AG09309 (cell line): ENCODE results near the gene TNNI3K.
A peak's percentile ranks its signal among the peaks of the same experiment; 100 is the strongest.

Experiments
- DNase-seq: peaks from one replicate; pipeline ENCODE4 v3.0.0-alpha.2; 2010; ENCODE audit warnings: low read depth
- H3K4me3 ChIP-seq: 2 replicates; pipeline ENCODE4 v1.5.1; 2011; ENCODE audit warnings: mild to moderate bottlenecking, low read depth, low read length, moderate library complexity; ENCODE audit not compliant: control insufficient read depth
- CTCF ChIP-seq: IDR thresholded peaks from 2 replicates; pipeline ENCODE4 v1.5.1; 2011; ENCODE audit warnings: mild to moderate bottlenecking, low read depth, low read length, inconsistent platforms; ENCODE audit not compliant: insufficient read depth, control insufficient read depth; ENCODE audit errors: missing control alignments

TNNI3K gene

GRCh38 chr1:74235153-74235552, at the start of gene TNNI3K:
Gene TNNI3K (plus strand): TSS chr1:74235387. CDS start chr1:74235452, 65 bp downstream.
- no peak for DNase-seq
- no peak within 1 kb of the TSS for H3K4me3 ChIP-seq
- no peak for TF ChIP-seq CTCF

- no peak for TF ChIP-seq CTCF
- H3K4me3 ChIP-seq: no peak overlapping the region
- DNase-seq: peak; percentile 8
Measured at GRCh38 chr1:74193908-74194307, 41.3 kb upstream of the TNNI3K start.

GRCh38 chr1:74195339-74195738, 39.8 kb upstream of the TNNI3K start:
- no peak for DNase-seq
- no peak overlapping the region for H3K4me3 ChIP-seq
- TF ChIP-seq CTCF: no peak

GRCh38 chr1:74197255-74197654, 37.9 kb upstream of the TNNI3K start:
- TF ChIP-seq CTCF: no peak
- H3K4me3 ChIP-seq: peak overlapping the region; percentile 74
- no peak for DNase-seq

- peak; percentile 72 for DNase-seq
- peak within 1 kb of the TSS; percentile 74 for H3K4me3 ChIP-seq
- TF ChIP-seq CTCF: no peak
Measured at GRCh38 chr1:74197657-74198552, 37.3 kb upstream of the TNNI3K start, which contains the start of the genes FPGT and LRRIQ3. Gene FPGT (plus strand): TSS chr1:74198242. CDS start chr1:74198279, 37 bp downstream. Gene LRRIQ3 (minus strand): TSS chr1:74198176. CDS start chr1:74183684, 14,492 bp downstream.

GRCh38 chr1:74199504-74199903, 35.7 kb upstream of the TNNI3K start:
- DNase-seq: no peak
- TF ChIP-seq CTCF: no peak
- H3K4me3 ChIP-seq: no peak overlapping the region
